Upper lobe of left lung (tissue), 4 donors: Measurements from ENCODE around the gene ERFE.

Source experiments
- POLR2A ChIP-seq, 4 donors: fragments of 450-650 bp; IDR thresholded peaks; one replicate each; pipeline ENCODE4 v1.5.1; 2016 to 2017; ENCODE audit warnings: antibody characterized with exemption in 4 of 4, mild to moderate bottlenecking in 2 of 4
- POLR2AphosphoS5 ChIP-seq, 2 donors: sonication (generic); formaldehyde crosslinking; IDR thresholded peaks; one replicate each; pipeline ENCODE4 v1.5.1; 2017; ENCODE audit warnings: antibody characterized with exemption in 2 of 2
- TF ChIP-seq, protein P1 (sequence below), 6 experiments: fragments of 450-650 bp in 4 of 6; fragments of 200-600 bp in 2 of 6; sonication (generic) in 2 of 6; IDR thresholded peaks; one replicate each; pipeline ENCODE4 v1.5.1; 2016 to 2019; ENCODE audit warnings: antibody characterized with exemption in 6 of 6

DNA sequence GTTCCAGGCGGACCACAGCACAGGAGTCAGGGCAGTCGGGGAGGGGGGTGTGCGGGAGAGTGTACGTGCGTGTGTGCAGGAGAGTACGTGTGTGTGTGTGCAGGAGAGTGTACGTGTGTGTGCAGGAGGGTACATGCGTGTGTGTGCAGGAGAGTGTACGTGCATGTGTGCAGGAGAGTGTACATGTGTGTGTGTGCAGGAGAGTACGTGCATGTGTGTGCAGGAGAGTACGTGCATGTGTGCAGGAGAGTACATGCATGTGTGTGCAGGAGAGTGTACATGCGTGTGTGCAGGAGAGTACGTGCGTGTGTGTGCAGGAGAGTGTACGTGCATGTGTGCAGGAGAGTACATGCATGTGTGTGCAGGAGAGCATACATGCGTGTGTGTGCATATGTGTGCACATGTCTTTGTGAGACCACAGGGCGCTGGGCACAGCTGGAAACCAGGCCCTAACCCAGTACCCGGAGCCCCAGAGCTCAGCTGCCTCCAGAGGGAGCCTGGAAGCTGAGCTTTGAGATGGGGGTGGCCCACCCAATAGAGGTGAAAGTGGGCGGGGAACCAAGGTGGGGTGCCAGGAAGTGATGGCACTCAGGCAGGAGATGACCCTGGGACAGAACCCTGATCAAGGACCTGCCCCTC is 34.2 kb upstream of the ERFE start:
- TF ChIP-seq, protein P1, sequence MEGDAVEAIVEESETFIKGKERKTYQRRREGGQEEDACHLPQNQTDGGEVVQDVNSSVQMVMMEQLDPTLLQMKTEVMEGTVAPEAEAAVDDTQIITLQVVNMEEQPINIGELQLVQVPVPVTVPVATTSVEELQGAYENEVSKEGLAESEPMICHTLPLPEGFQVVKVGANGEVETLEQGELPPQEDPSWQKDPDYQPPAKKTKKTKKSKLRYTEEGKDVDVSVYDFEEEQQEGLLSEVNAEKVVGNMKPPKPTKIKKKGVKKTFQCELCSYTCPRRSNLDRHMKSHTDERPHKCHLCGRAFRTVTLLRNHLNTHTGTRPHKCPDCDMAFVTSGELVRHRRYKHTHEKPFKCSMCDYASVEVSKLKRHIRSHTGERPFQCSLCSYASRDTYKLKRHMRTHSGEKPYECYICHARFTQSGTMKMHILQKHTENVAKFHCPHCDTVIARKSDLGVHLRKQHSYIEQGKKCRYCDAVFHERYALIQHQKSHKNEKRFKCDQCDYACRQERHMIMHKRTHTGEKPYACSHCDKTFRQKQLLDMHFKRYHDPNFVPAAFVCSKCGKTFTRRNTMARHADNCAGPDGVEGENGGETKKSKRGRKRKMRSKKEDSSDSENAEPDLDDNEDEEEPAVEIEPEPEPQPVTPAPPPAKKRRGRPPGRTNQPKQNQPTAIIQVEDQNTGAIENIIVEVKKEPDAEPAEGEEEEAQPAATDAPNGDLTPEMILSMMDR (IDR thresholded peaks at IDR 0.05), result no peak
- TF ChIP-seq POLR2A (IDR thresholded peaks at IDR 0.05) (no peak), POLR2AphosphoS5 (IDR thresholded peaks at IDR 0.05) (no peak)
